GM23248 (cell line): ENCODE measurements around the gene CTDP1. TPM values are rescaled to one million over a fixed set of nuclear protein-coding genes. Genes with fewer than 3 reads are reported as not detected.

Experiments used
- DNase-seq: peaks from one replicate; pipeline ENCODE4 v3.0.0-alpha.2; 2015
- H2AFZ ChIP-seq: fragments of 200-600 bp; sonication (generic); 2 replicates; pipeline ENCODE4 v1.6.1; 2016; ENCODE audit warnings: antibody characterized with exemption
- H3F3A ChIP-seq: fragments of 200-600 bp; sonication (generic); 2 replicates; pipeline ENCODE4 v1.6.1; 2016; ENCODE audit warnings: mild to moderate bottlenecking, antibody characterized with exemption, mixed run types; ENCODE audit not compliant: insufficient read depth
- H3K27ac ChIP-seq: fragments of 200-600 bp; sonication (generic); 2 replicates; pipeline ENCODE4 v1.5.1; 2016; ENCODE audit warnings: mild to moderate bottlenecking
- H3K27me3 ChIP-seq: fragments of 200-600 bp; sonication (generic); replicated peaks from 2 replicates; pipeline ENCODE4 v1.6.1; 2016; ENCODE audit warnings: mild to moderate bottlenecking; ENCODE audit not compliant: insufficient read depth
- H3K36me3 ChIP-seq: fragments of 200-600 bp; sonication (generic); 2 replicates; pipeline ENCODE4 v1.6.1; 2016; ENCODE audit warnings: low read depth, mild to moderate bottlenecking
- H3K4me1 ChIP-seq: fragments of 200-600 bp; sonication (generic); 2 replicates; pipeline ENCODE4 v1.6.1; 2016; ENCODE audit warnings: mild to moderate bottlenecking; ENCODE audit not compliant: insufficient read depth
- H3K4me2 ChIP-seq: fragments of 200-600 bp; sonication (generic); one replicate; pipeline ENCODE4 v1.6.1; 2016; ENCODE audit warnings: mild to moderate bottlenecking; ENCODE audit not compliant: unreplicated experiment
- H3K4me3 ChIP-seq: fragments of 200-600 bp; sonication (generic); 2 replicates; pipeline ENCODE4 v1.5.1; 2016; ENCODE audit warnings: mild to moderate bottlenecking
- H3K79me2 ChIP-seq: fragments of 200-600 bp; sonication (generic); 2 replicates; pipeline ENCODE4 v1.6.1; 2016; ENCODE audit warnings: mild to moderate bottlenecking; ENCODE audit not compliant: insufficient read depth
- H3K9ac ChIP-seq: fragments of 200-600 bp; sonication (generic); 2 replicates; pipeline ENCODE4 v1.6.1; 2016; ENCODE audit warnings: mild to moderate bottlenecking
- H3K9me2 ChIP-seq: fragments of 200-600 bp; sonication (generic); 2 replicates; pipeline ENCODE4 v1.6.1; 2016; ENCODE audit warnings: mixed run types, mild to moderate bottlenecking, moderate library complexity; ENCODE audit not compliant: insufficient read depth
- H3K9me3 ChIP-seq: fragments of 200-600 bp; sonication (generic); one replicate; pipeline ENCODE4 v1.6.1; 2017; ENCODE audit warnings: low read depth
- H4K20me1 ChIP-seq: fragments of 200-600 bp; sonication (generic); 2 replicates; pipeline ENCODE4 v1.6.0; 2016; ENCODE audit not compliant: insufficient read depth
- EZH2 ChIP-seq: fragments of 200-600 bp; sonication (generic); IDR thresholded peaks from 2 replicates; pipeline ENCODE4 v1.6.1; 2018; ENCODE audit warnings: antibody characterized with exemption, mild to moderate bottlenecking; ENCODE audit not compliant: insufficient read depth, poor library complexity, severe bottlenecking
- EZH2phosphoT487 ChIP-seq: fragments of 200-600 bp; sonication (generic); IDR thresholded peaks from 2 replicates; pipeline ENCODE4 v1.6.1; 2018; ENCODE audit warnings: antibody characterized with exemption, moderate library complexity, mild to moderate bottlenecking, low read depth; ENCODE audit not compliant: insufficient read depth
- WGBS, 2 experiments: methylation state at CpG; one replicate each; pipeline ENCODE4 v1.1.6; 2015 to 2017; ENCODE audit warnings: low lambda C conversion rate in 2 of 2, low coverage in 1 of 2; ENCODE audit errors: missing lambda C conversion rate in 2 of 2; 5-methylcytosine and 5-hydroxymethylcytosine counted together
- in situ Hi-C: fragments of 300-500 bp; cut with MboI; formaldehyde crosslinking; loops from 2 replicates; pipeline ENCODE4 v1.15.0; 2020
- polyA plus RNA-seq: library from polyadenylated mRNA; unstranded; fragments of >200 nt; fragmentation: Nextera tagmentation; extraction: Ambion mirVana; gene quantifications from 2 replicates; pipeline ENCODE4 v1.2.1, GENCODE V29; 2016
- total RNA-seq: library from RNA; depleted of rRNA; stranded (reverse); fragments of >200 nt; shearing (Covaris generic); gene quantifications from 2 replicates; pipeline ENCODE4 v1.2.3, GENCODE V29; 2014

The CTDP1 gene
- total and polyA plus RNA-seq, 2 experiments from 2014 or later: 6.7 to 26.0 TPM

- Histone ChIP-seq H3K4me2 (no peak overlapping the region), H2AFZ (no peak overlapping the region), H3F3A (no peaks in the 10 kb centered on the region), H3K9me2 (no peaks in the 10 kb centered on the region), H3K9me3 (no peaks in the 10 kb centered on the region), H3K79me2 (no peaks in the 10 kb centered on the region), H4K20me1 (no peaks in the 10 kb centered on the region), H3K9ac (no peak overlapping the region), H3K4me1 (no peaks in the 10 kb centered on the region), H3K36me3 (no peaks in the 10 kb centered on the region), H3K4me3 (no peak overlapping the region), H3K27ac (no peak overlapping the region), H3K27me3 (peaks cover 10% of the 10 kb centered on the region)
- TF ChIP-seq EZH2phosphoT487: no peak
- no peak for TF ChIP-seq EZH2
- in situ Hi-C loops: no loop called here
- 67 to 68% methylated on average over 17 of the region's 17 CpGs for WGBS, 2 experiments
- no peak for DNase-seq
Observed at GRCh38 chr18:79781331-79781941, 101.8 kb downstream of the CTDP1 start.

GRCh38 chr18:79782566-79783308, 103.1 kb downstream of the CTDP1 start:
- no peaks in the 10 kb centered on the region for H4K20me1 ChIP-seq
- in situ Hi-C loops: no loop called here
- no peaks in the 10 kb centered on the region for H3K4me1 ChIP-seq
- DNase-seq: no peak
- H3K27ac ChIP-seq: no peak overlapping the region
- H3K9me2 ChIP-seq: no peaks in the 10 kb centered on the region
- no peak overlapping the region for H3K4me3 ChIP-seq
- WGBS, 2 experiments: 58 to 63% methylated on average over 42 to 43 of the region's 43 CpGs
- no peaks in the 10 kb centered on the region for H3K9me3 ChIP-seq
- no peaks in the 10 kb centered on the region for H3K79me2 ChIP-seq
- no peak overlapping the region for H3K9ac ChIP-seq
- H3K27me3 ChIP-seq: peaks cover 20% of the 10 kb centered on the region
- no peaks in the 10 kb centered on the region for H3F3A ChIP-seq
- no peaks in the 10 kb centered on the region for H3K36me3 ChIP-seq
- H3K4me2 ChIP-seq: no peak overlapping the region
- H2AFZ ChIP-seq: no peak overlapping the region
- TF ChIP-seq EZH2phosphoT487 (no peak), EZH2 (no peak)

GRCh38 chr18:79784071-79784913, 104.7 kb downstream of the CTDP1 start:
- H3K27me3 ChIP-seq: peaks cover 22% of the 10 kb centered on the region
- no peaks in the 10 kb centered on the region for H3K9me2 ChIP-seq
- H3K79me2 ChIP-seq: no peaks in the 10 kb centered on the region
- H3K27ac ChIP-seq: no peak overlapping the region
- H3K4me1 ChIP-seq: no peaks in the 10 kb centered on the region
- no peak overlapping the region for H3K9ac ChIP-seq
- TF ChIP-seq EZH2phosphoT487 (no peak), EZH2 (no peak)
- H3K36me3 ChIP-seq: no peaks in the 10 kb centered on the region
- in situ Hi-C loops: no loop called here
- H3K9me3 ChIP-seq: no peaks in the 10 kb centered on the region
- H4K20me1 ChIP-seq: no peaks in the 10 kb centered on the region
- no peak overlapping the region for H3K4me3 ChIP-seq
- 80% methylated on average over 42 of the region's 42 CpGs for WGBS, 2 experiments
- H3K4me2 ChIP-seq: no peak overlapping the region
- H3F3A ChIP-seq: no peaks in the 10 kb centered on the region
- DNase-seq: no peak
- no peak overlapping the region for H2AFZ ChIP-seq

- peak; percentile 47 for DNase-seq
- TF ChIP-seq EZH2phosphoT487 (no peak), EZH2 (peak; percentile 16)
- H3K9me2 ChIP-seq: no peaks in the 10 kb centered on the region
- no peak overlapping the region for H3K9ac ChIP-seq
- 37 to 47% methylated on average over 32 of the region's 32 CpGs for WGBS, 2 experiments
- H3K4me3 ChIP-seq: no peak overlapping the region
- H3K36me3 ChIP-seq: no peaks in the 10 kb centered on the region
- H3K4me1 ChIP-seq: no peaks in the 10 kb centered on the region
- no peaks in the 10 kb centered on the region for H3K9me3 ChIP-seq
- H3K27ac ChIP-seq: no peak overlapping the region
- H3K4me2 ChIP-seq: no peak overlapping the region
- in situ Hi-C loops: no loop called here
- H3K79me2 ChIP-seq: no peaks in the 10 kb centered on the region
- no peaks in the 10 kb centered on the region for H4K20me1 ChIP-seq
- H3K27me3 ChIP-seq: peaks cover 22% of the 10 kb centered on the region
- H2AFZ ChIP-seq: no peak overlapping the region
- H3F3A ChIP-seq: no peaks in the 10 kb centered on the region
Observed at GRCh38 chr18:79784965-79785770, 105.6 kb downstream of the CTDP1 start.
